H9 (cell line): ENCODE measurements around the gene ENTPD1. TPM values are rescaled to one million over a fixed set of nuclear protein-coding genes. Genes with fewer than 3 reads are reported as not detected.

Source experiments
- DNase-seq: peaks from one replicate; pipeline ENCODE4 v3.0.0-alpha.2; 2017
- H2AFZ ChIP-seq: one replicate; pipeline ENCODE4 v1.6.1; 2013; ENCODE audit warnings: mild to moderate bottlenecking, low read length, control low read depth, moderate library complexity
- H2AK5ac ChIP-seq: 2 replicates; pipeline ENCODE4 v1.6.1; 2013; ENCODE audit warnings: low read length, control low read depth, mixed read lengths; ENCODE audit not compliant: insufficient read length
- H2BK120ac ChIP-seq: one replicate; pipeline ENCODE4 v1.6.1; 2013; ENCODE audit warnings: low read depth, mild to moderate bottlenecking, low read length, control low read depth, inconsistent platforms; ENCODE audit not compliant: poor library complexity, severe bottlenecking
- H2BK12ac ChIP-seq: 2 replicates; pipeline ENCODE4 v1.6.1; 2013; ENCODE audit warnings: low read length, control low read depth, mixed read lengths, low read depth; ENCODE audit not compliant: insufficient read length
- H2BK15ac ChIP-seq: 2 replicates; pipeline ENCODE4 v1.6.1; 2013; ENCODE audit warnings: low read depth, low read length, control low read depth
- H2BK20ac ChIP-seq: one replicate; pipeline ENCODE4 v1.6.1; 2013; ENCODE audit warnings: low read depth, mild to moderate bottlenecking, low read length, control low read depth, inconsistent platforms; ENCODE audit not compliant: poor library complexity, severe bottlenecking
- H2BK5ac ChIP-seq: 2 replicates; pipeline ENCODE4 v1.6.1; 2013; ENCODE audit warnings: low read length, control low read depth, mixed read lengths; ENCODE audit not compliant: insufficient read length
- H3K14ac ChIP-seq: 2 replicates; pipeline ENCODE4 v1.6.1; 2013; ENCODE audit warnings: low read length, control low read depth; ENCODE audit not compliant: insufficient read depth
- H3K18ac ChIP-seq: 2 replicates; pipeline ENCODE4 v1.6.1; 2013; ENCODE audit warnings: low read depth, mild to moderate bottlenecking, mixed read lengths, low read length, control low read depth; ENCODE audit not compliant: insufficient read length
- H3K23ac ChIP-seq: 2 replicates; pipeline ENCODE4 v1.6.1; 2013; ENCODE audit warnings: low read length, control low read depth, mixed read lengths, low read depth; ENCODE audit not compliant: insufficient read length
- H3K23me2 ChIP-seq: 2 replicates; pipeline ENCODE4 v1.6.1; 2013; ENCODE audit warnings: low read depth, mild to moderate bottlenecking, mixed read lengths, low read length, control low read depth; ENCODE audit not compliant: insufficient read length, poor library complexity, severe bottlenecking
- H3K27ac ChIP-seq: 2 replicates; pipeline ENCODE4 v1.5.1; 2013; ENCODE audit warnings: low read length, control low read depth, mixed read lengths, low read depth; ENCODE audit not compliant: insufficient read length
- H3K27me3 ChIP-seq: 2 replicates; pipeline ENCODE4 v1.6.1; 2013; ENCODE audit warnings: low read length, control low read depth, inconsistent platforms; ENCODE audit not compliant: insufficient read depth
- H3K4ac ChIP-seq: 2 replicates; pipeline ENCODE4 v1.6.1; 2013; ENCODE audit warnings: low read depth, mild to moderate bottlenecking, control low read depth, inconsistent platforms, low read length, moderate library complexity
- H3K4me1 ChIP-seq: 2 replicates; pipeline ENCODE4 v1.6.1; 2013; ENCODE audit warnings: low read length, control low read depth, inconsistent platforms; ENCODE audit not compliant: insufficient read depth
- H3K4me2 ChIP-seq: 2 replicates; pipeline ENCODE4 v1.6.1; 2013; ENCODE audit warnings: low read length, control low read depth, mixed read lengths; ENCODE audit not compliant: insufficient read length, insufficient read depth
- H3K56ac ChIP-seq: 2 replicates; pipeline ENCODE4 v1.6.1; 2013; ENCODE audit warnings: low read depth, mild to moderate bottlenecking, mixed read lengths, low read length, control low read depth; ENCODE audit not compliant: insufficient read length
- H3K79me1 ChIP-seq: 2 replicates; pipeline ENCODE4 v1.6.1; 2013; ENCODE audit warnings: low read depth, mild to moderate bottlenecking, moderate library complexity, low read length, control low read depth, inconsistent platforms; ENCODE audit not compliant: insufficient read depth, poor library complexity, severe bottlenecking
- H3K79me2 ChIP-seq: 2 replicates; pipeline ENCODE4 v1.6.1; 2013; ENCODE audit warnings: low read length, control low read depth, inconsistent platforms; ENCODE audit not compliant: insufficient read depth
- H3K9ac ChIP-seq: 2 replicates; pipeline ENCODE4 v1.6.1; 2013; ENCODE audit warnings: low read length, control low read depth, mixed read lengths; ENCODE audit not compliant: insufficient read length; ENCODE audit errors: extremely low read depth
- H3K9me3 ChIP-seq: one replicate; pipeline ENCODE4 v1.6.1; 2013; ENCODE audit warnings: low read depth, low read length, inconsistent platforms; ENCODE audit not compliant: control insufficient read depth
- H3T11ph ChIP-seq: one replicate; pipeline ENCODE4 v1.6.1; 2013; ENCODE audit warnings: mild to moderate bottlenecking, low read length, control low read depth, inconsistent platforms
- H4K20me1 ChIP-seq: one replicate; pipeline ENCODE4 v1.6.1; 2013; ENCODE audit not compliant: control insufficient read depth, insufficient read length, insufficient read depth
- H4K5ac ChIP-seq: 2 replicates; pipeline ENCODE4 v1.6.1; 2013; ENCODE audit warnings: low read depth, mild to moderate bottlenecking, mixed read lengths, low read length, control low read depth; ENCODE audit not compliant: insufficient read length
- H4K8ac ChIP-seq: replicated peaks from 2 replicates; pipeline ENCODE4 v1.6.1; 2013; ENCODE audit warnings: low read length, control low read depth, mixed read lengths, low read depth; ENCODE audit not compliant: insufficient read length
- H4K91ac ChIP-seq: 2 replicates; pipeline ENCODE4 v1.6.1; 2013; ENCODE audit warnings: low read depth, mild to moderate bottlenecking, moderate library complexity, mixed read lengths, low read length, control low read depth; ENCODE audit not compliant: insufficient read length
- H3K27ac Mint-ChIP-seq, 3 experiments: 2 replicates in 2 of 3; 3 replicates in 1 of 3; pipeline ENCODE4 v1.8.0; 2020 to 2021; ENCODE audit warnings: mixed read lengths in 3 of 3, mild to moderate bottlenecking in 1 of 3, moderate library complexity in 1 of 3
- H3K27me3 Mint-ChIP-seq: 2 replicates; pipeline ENCODE4 v1.8.0; 2021; ENCODE audit warnings: low read depth, mild to moderate bottlenecking, moderate library complexity, mixed read lengths
- H3K36me3 Mint-ChIP-seq, 3 experiments: 2 replicates in 2 of 3; 3 replicates in 1 of 3; pipeline ENCODE4 v1.8.0; 2020 to 2021; ENCODE audit warnings: low read depth in 3 of 3, mixed read lengths in 3 of 3; ENCODE audit not compliant: insufficient read depth in 1 of 3
- H3K4me1 Mint-ChIP-seq, 2 experiments: 2 replicates each; pipeline ENCODE4 v1.8.0; 2020; ENCODE audit warnings: mixed read lengths in 2 of 2
- H3K4me3 Mint-ChIP-seq, 2 experiments: 2 replicates in 1 of 2; 3 replicates in 1 of 2; pipeline ENCODE4 v1.8.0; 2020 to 2021; ENCODE audit warnings: mild to moderate bottlenecking in 2 of 2, mixed read lengths in 2 of 2, moderate library complexity in 1 of 2
- H3K9me3 Mint-ChIP-seq, 2 experiments: 2 replicates in 1 of 2; 3 replicates in 1 of 2; pipeline ENCODE4 v1.8.0; 2020; ENCODE audit warnings: mild to moderate bottlenecking in 2 of 2, mixed read lengths in 2 of 2, moderate library complexity in 1 of 2
- WGBS: extraction: QIAGEN DNeasy Blood & Tissue Kit; methylation state at CpG from one replicate; pipeline ENCODE4 v1.1.7; 2013; ENCODE audit warnings: missing lambda C conversion rate, low lambda C conversion rate, mixed read lengths; ENCODE audit not compliant: insufficient read length; ENCODE audit errors: extremely low coverage; 5-methylcytosine and 5-hydroxymethylcytosine counted together
- total RNA-seq: library from RNA; stranded (reverse); gene quantifications from 2 replicates; pipeline ENCODE4 v1.2.1, GENCODE V29; 2021
- TF ChIP-seq, protein P1 (sequence below): fragments of 200-600 bp; sonication (generic); conservative IDR thresholded peaks from 3 replicates; pipeline ENCODE4 v1.8.0; 2021; ENCODE audit warnings: antibody characterized with exemption, mild to moderate bottlenecking

The ENTPD1 gene
- total RNA-seq, 1 experiment from 2014 or later: 1.9 TPM

DNA sequence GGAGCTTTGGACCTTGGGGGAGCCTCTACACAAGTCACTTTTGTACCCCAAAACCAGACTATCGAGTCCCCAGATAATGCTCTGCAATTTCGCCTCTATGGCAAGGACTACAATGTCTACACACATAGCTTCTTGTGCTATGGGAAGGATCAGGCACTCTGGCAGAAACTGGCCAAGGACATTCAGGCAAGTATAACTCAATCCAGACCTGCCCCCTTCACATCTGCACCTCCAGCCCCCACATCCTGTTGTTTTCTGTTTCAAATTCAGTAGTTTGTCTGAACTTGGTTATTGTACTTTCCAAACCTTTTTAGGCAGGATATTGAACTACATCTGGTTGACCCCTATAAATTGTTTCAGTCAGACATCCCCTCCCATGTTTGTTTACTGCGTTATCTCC, 89.4 kb downstream of the ENTPD1 start:
- no peaks in the 10 kb centered on the region for H3K9me3 ChIP-seq
- no peak overlapping the region for H2AFZ ChIP-seq
- no peaks in the 10 kb centered on the region for H3K27me3 ChIP-seq
- H2AK5ac ChIP-seq: no peak overlapping the region
- no peak overlapping the region for H4K8ac ChIP-seq
- H3K9me3 Mint-ChIP-seq: no peaks in the 10 kb centered on the region
- no peaks in the 10 kb centered on the region for H3K23me2 ChIP-seq
- no peak for DNase-seq
- H3K9ac ChIP-seq: no peak overlapping the region
- no peak overlapping the region for H3K4me3 Mint-ChIP-seq
- no peak overlapping the region for H3K4ac ChIP-seq
- peaks cover 2% of the 10 kb centered on the region for H3K27me3 Mint-ChIP-seq
- no peak overlapping the region for H2BK5ac ChIP-seq
- WGBS: no CpG with 5 or more reads among the region's 3 CpGs
- H3K79me2 ChIP-seq: no peaks in the 10 kb centered on the region
- H3K4me1 ChIP-seq: no peaks in the 10 kb centered on the region
- H3K23ac ChIP-seq: no peak overlapping the region
- H4K5ac ChIP-seq: no peak overlapping the region
- no peak overlapping the region for H3K56ac ChIP-seq
- no peak overlapping the region for H3T11ph ChIP-seq
- no peak overlapping the region for H3K18ac ChIP-seq
- no peaks in the 10 kb centered on the region; a peak in 1 of 7 replicates for H3K36me3 Mint-ChIP-seq
- TF ChIP-seq, protein P1, sequence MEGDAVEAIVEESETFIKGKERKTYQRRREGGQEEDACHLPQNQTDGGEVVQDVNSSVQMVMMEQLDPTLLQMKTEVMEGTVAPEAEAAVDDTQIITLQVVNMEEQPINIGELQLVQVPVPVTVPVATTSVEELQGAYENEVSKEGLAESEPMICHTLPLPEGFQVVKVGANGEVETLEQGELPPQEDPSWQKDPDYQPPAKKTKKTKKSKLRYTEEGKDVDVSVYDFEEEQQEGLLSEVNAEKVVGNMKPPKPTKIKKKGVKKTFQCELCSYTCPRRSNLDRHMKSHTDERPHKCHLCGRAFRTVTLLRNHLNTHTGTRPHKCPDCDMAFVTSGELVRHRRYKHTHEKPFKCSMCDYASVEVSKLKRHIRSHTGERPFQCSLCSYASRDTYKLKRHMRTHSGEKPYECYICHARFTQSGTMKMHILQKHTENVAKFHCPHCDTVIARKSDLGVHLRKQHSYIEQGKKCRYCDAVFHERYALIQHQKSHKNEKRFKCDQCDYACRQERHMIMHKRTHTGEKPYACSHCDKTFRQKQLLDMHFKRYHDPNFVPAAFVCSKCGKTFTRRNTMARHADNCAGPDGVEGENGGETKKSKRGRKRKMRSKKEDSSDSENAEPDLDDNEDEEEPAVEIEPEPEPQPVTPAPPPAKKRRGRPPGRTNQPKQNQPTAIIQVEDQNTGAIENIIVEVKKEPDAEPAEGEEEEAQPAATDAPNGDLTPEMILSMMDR: no peak
- no peaks in the 10 kb centered on the region for H3K4me1 Mint-ChIP-seq
- H2BK12ac ChIP-seq: no peak overlapping the region
- H2BK120ac ChIP-seq: no peak overlapping the region
- H3K27ac Mint-ChIP-seq: no peak overlapping the region
- no peak overlapping the region for H3K4me2 ChIP-seq
- no peaks in the 10 kb centered on the region for H4K20me1 ChIP-seq
- H2BK15ac ChIP-seq: no peak overlapping the region
- no peaks in the 10 kb centered on the region for H3K79me1 ChIP-seq
- H2BK20ac ChIP-seq: no peak overlapping the region
- no peak overlapping the region for H3K27ac ChIP-seq
- H3K14ac ChIP-seq: no peak overlapping the region
- H4K91ac ChIP-seq: no peak overlapping the region
